Type B pancreatic cell (in vitro differentiated cells): ENCODE results near the gene C6orf163. TPM values are rescaled to one million over a fixed set of nuclear protein-coding genes. Genes with fewer than 3 reads are reported as not detected.

ENCODE experiments used
- DNase-seq: peaks from one replicate; pipeline ENCODE4 v3.0.0; 2021; ENCODE audit warnings: mixed read lengths; ENCODE audit not compliant: unreplicated experiment; ENCODE audit errors: extremely low spot score
- H3K27ac Mint-ChIP-seq: 2 replicates; pipeline ENCODE4 v1.8.0; 2021; ENCODE audit warnings: mild to moderate bottlenecking, mixed read lengths
- H3K27me3 Mint-ChIP-seq: 2 replicates; pipeline ENCODE4 v1.8.0; 2021; ENCODE audit warnings: mixed read lengths
- H3K36me3 Mint-ChIP-seq: 2 replicates; pipeline ENCODE4 v1.8.0; 2021; ENCODE audit warnings: mixed read lengths
- H3K4me1 Mint-ChIP-seq: one replicate; pipeline ENCODE4 v1.8.0; 2021; ENCODE audit warnings: mixed read lengths; ENCODE audit not compliant: unreplicated experiment
- H3K4me3 Mint-ChIP-seq: 2 replicates; pipeline ENCODE4 v1.8.0; 2021; ENCODE audit warnings: mild to moderate bottlenecking, mixed read lengths
- H3K9me3 Mint-ChIP-seq: 2 replicates; pipeline ENCODE4 v1.8.0; 2021; ENCODE audit warnings: mixed read lengths
- total RNA-seq: library from RNA; stranded (reverse); gene quantifications from 2 replicates; pipeline ENCODE4 v1.2.1, GENCODE V29; 2021; ENCODE audit warnings: low replicate concordance
- TF ChIP-seq, protein P1 (sequence below): fragments of 200-600 bp; sonication (generic); conservative IDR thresholded peaks from 2 replicates; pipeline ENCODE4 v1.5.0; 2021; ENCODE audit warnings: antibody characterized with exemption, mild to moderate bottlenecking

The C6orf163 gene
- total RNA-seq, 1 donor from 2014 or later, result 3.3 TPM

GRCh38 chr6:87391334-87391733, 46.7 kb downstream of the C6orf163 start:
- no peaks in the 10 kb centered on the region for H3K4me1 Mint-ChIP-seq
- H3K4me3 Mint-ChIP-seq, result no peak overlapping the region
- H3K27ac Mint-ChIP-seq, result no peak overlapping the region
- no peaks in the 10 kb centered on the region for H3K27me3 Mint-ChIP-seq
- DNase-seq, result no peak
- no peaks in the 10 kb centered on the region for H3K9me3 Mint-ChIP-seq
- H3K36me3 Mint-ChIP-seq, result no peaks in the 10 kb centered on the region
- TF ChIP-seq, protein P1, sequence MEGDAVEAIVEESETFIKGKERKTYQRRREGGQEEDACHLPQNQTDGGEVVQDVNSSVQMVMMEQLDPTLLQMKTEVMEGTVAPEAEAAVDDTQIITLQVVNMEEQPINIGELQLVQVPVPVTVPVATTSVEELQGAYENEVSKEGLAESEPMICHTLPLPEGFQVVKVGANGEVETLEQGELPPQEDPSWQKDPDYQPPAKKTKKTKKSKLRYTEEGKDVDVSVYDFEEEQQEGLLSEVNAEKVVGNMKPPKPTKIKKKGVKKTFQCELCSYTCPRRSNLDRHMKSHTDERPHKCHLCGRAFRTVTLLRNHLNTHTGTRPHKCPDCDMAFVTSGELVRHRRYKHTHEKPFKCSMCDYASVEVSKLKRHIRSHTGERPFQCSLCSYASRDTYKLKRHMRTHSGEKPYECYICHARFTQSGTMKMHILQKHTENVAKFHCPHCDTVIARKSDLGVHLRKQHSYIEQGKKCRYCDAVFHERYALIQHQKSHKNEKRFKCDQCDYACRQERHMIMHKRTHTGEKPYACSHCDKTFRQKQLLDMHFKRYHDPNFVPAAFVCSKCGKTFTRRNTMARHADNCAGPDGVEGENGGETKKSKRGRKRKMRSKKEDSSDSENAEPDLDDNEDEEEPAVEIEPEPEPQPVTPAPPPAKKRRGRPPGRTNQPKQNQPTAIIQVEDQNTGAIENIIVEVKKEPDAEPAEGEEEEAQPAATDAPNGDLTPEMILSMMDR, result peak; percentile 63

DNA sequence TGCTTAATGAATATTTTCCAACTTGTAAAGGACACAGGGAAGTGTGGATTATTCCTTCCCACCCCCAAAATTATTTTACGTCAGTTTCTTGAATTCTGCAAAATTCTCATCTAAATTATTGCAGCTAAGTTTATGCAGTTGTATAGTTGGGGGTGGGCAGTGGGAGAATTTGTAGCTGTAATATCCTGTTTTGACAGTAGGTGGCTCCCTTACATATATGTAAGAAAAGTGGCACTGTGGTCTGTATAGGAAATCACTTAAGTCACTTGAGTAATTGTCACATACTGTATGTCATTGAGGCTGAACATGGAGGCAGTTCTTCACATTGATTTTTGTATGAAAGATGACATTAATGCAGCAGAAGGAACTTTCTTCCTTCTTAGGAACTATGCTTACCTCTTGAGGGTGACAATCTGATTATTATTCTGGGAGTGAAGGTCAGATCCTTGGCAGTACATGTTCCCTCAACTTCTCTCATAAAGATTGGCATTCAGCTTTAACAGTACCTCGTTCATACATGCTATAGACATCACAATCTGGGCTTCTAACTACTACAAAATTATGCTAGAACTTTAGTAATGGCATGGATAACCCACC, 48.5 kb downstream of the C6orf163 start:
- H3K27ac Mint-ChIP-seq, result peak overlapping the region; percentile 24
- H3K4me1 Mint-ChIP-seq, result peaks cover 3% of the 10 kb centered on the region
- no peaks in the 10 kb centered on the region for H3K27me3 Mint-ChIP-seq
- TF ChIP-seq, protein P1, result peak; percentile 85
- no peak overlapping the region for H3K4me3 Mint-ChIP-seq
- no peaks in the 10 kb centered on the region for H3K9me3 Mint-ChIP-seq
- no peak for DNase-seq
- no peaks in the 10 kb centered on the region for H3K36me3 Mint-ChIP-seq

DNA sequence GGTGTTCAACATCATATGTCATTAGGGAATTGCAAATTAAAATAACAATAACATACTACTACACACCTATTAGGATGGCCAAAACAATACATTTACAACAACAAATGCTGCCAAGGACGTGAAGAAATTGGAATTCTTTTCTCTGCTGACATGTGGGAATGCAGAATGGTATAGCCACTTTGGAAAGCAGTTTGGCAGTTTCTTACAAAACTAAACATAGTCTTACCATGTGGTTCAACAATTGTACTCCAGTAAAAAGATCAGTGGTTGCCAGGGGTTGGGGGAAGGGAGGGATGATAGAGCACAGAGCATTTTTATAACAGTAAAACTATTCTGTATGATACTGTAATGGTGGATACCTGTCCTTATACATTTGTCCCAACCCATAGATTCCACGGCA, 50.8 kb downstream of the C6orf163 start:
- H3K27ac Mint-ChIP-seq, result no peak overlapping the region
- DNase-seq, result no peak
- TF ChIP-seq, protein P1, result no peak
- H3K9me3 Mint-ChIP-seq, result no peaks in the 10 kb centered on the region
- H3K27me3 Mint-ChIP-seq, result no peaks in the 10 kb centered on the region
- no peak overlapping the region for H3K4me3 Mint-ChIP-seq
- peaks cover 3% of the 10 kb centered on the region for H3K4me1 Mint-ChIP-seq
- no peaks in the 10 kb centered on the region for H3K36me3 Mint-ChIP-seq

GRCh38 chr6:87396595-87397392, 52.2 kb downstream of the C6orf163 start:
- Mint-ChIP-seq H3K27me3 (no peaks in the 10 kb centered on the region), H3K36me3 (no peaks in the 10 kb centered on the region), H3K9me3 (no peaks in the 10 kb centered on the region), H3K4me1 (peaks cover 3% of the 10 kb centered on the region), H3K4me3 (no peak overlapping the region), H3K27ac (peak overlapping the region; percentile 30)
- no peak for DNase-seq
- TF ChIP-seq, protein P1, result no peak

DNA sequence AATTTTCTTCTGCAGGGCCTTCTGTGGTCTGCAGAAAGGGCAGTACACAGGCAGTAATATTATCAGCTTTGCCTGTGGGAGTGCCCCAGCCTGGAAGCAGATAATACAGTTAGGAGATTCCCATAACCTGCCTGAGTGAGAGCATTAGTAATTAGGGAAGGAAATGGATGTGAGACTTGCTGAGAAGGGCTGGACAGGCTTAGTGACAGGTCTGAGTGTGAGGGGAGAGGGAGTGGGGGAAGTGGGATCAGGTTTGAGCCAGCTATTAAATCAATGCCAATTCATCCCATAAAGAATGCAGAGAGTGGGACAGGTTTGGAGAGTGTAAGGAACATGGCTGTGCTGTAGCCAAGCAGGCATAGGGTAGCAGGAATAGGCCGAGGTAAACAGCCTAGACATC, 53.0 kb downstream of the C6orf163 start:
- DNase-seq, result no peak
- Mint-ChIP-seq H3K4me3 (no peak overlapping the region), H3K9me3 (no peaks in the 10 kb centered on the region), H3K4me1 (peaks cover 3% of the 10 kb centered on the region), H3K27ac (no peak overlapping the region), H3K27me3 (no peaks in the 10 kb centered on the region), H3K36me3 (no peaks in the 10 kb centered on the region)
- TF ChIP-seq, protein P1, result no peak
